ENCODE measurements around the gene PRMT9.

Gene PRMT9

GRCh38 chr4:147599206-147599605, 84.8 kb downstream of the PRMT9 start:
- Histone ChIP-seq H3K4me3 (ENCODE audit: low read depth in 1 of 2, low read length in 2 of 2) (no peak overlapping the region), H3K4me1 (ENCODE audit: control insufficient read depth in 1 of 2, insufficient read depth in 2 of 2, low read length in 2 of 2) (no peaks in the 10 kb centered on the region), H3K27ac (ENCODE audit: low read depth, low read length) (no peak overlapping the region), H3K9ac (ENCODE audit: low read depth in 1 of 2, low read length in 2 of 2) (no peak overlapping the region), H3K27me3 (ENCODE audit: control insufficient read depth in 1 of 2, insufficient read depth in 2 of 2, low read length in 2 of 2) (no peaks in the 10 kb centered on the region), H3K36me3 (ENCODE audit: control insufficient read depth in 1 of 2, insufficient read depth in 2 of 2, low read length in 2 of 2) (no peaks in the 10 kb centered on the region), H3K9me3 (ENCODE audit: control insufficient read depth in 1 of 2, low read length in 2 of 2) (no peaks in the 10 kb centered on the region)

DNA sequence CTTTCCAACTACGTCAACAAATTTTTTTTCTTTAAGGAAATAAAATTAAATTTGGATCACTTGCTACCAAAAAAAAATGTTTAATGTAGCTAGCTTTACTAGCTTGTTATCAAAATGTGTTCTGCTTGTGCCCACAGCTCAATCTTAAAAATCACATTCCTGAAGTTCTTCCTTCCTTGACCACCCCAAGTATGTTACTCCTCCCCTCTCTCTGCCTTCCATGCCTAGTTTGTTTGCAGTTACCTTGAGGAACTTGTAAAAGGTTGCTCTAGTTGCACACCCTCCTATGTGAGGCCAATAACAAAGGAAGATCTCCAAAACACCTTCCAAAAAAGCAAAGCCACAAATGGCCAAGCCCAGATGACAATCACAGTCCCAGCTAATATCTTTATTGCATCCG, 86.4 kb downstream of the PRMT9 start:
- no peak overlapping the region for H3K4me3 ChIP-seq (ENCODE audit: low read depth in 1 of 2, low read length in 2 of 2)
- no peaks in the 10 kb centered on the region for H3K36me3 ChIP-seq (ENCODE audit: control insufficient read depth in 1 of 2, insufficient read depth in 2 of 2, low read length in 2 of 2)
- no peaks in the 10 kb centered on the region for H3K9me3 ChIP-seq (ENCODE audit: control insufficient read depth in 1 of 2, low read length in 2 of 2)
- no peaks in the 10 kb centered on the region for H3K27me3 ChIP-seq (ENCODE audit: control insufficient read depth in 1 of 2, insufficient read depth in 2 of 2, low read length in 2 of 2)
- H3K27ac ChIP-seq (ENCODE audit: low read depth, low read length): no peak overlapping the region
- no peak overlapping the region for H3K9ac ChIP-seq (ENCODE audit: low read depth in 1 of 2, low read length in 2 of 2)
- no peaks in the 10 kb centered on the region for H3K4me1 ChIP-seq (ENCODE audit: control insufficient read depth in 1 of 2, insufficient read depth in 2 of 2, low read length in 2 of 2)

GRCh38 chr4:147596981-147597380, 87.0 kb downstream of the PRMT9 start:
- H3K4me1 ChIP-seq (ENCODE audit: control insufficient read depth in 1 of 2, insufficient read depth in 2 of 2, low read length in 2 of 2): no peaks in the 10 kb centered on the region
- H3K9ac ChIP-seq (ENCODE audit: low read depth in 1 of 2, low read length in 2 of 2): no peak overlapping the region
- no peaks in the 10 kb centered on the region for H3K9me3 ChIP-seq (ENCODE audit: control insufficient read depth in 1 of 2, low read length in 2 of 2)
- H3K4me3 ChIP-seq (ENCODE audit: low read depth in 1 of 2, low read length in 2 of 2): no peak overlapping the region
- H3K27ac ChIP-seq (ENCODE audit: low read depth, low read length): no peak overlapping the region
- no peaks in the 10 kb centered on the region for H3K27me3 ChIP-seq (ENCODE audit: control insufficient read depth in 1 of 2, insufficient read depth in 2 of 2, low read length in 2 of 2)
- H3K36me3 ChIP-seq (ENCODE audit: control insufficient read depth in 1 of 2, insufficient read depth in 2 of 2, low read length in 2 of 2): no peaks in the 10 kb centered on the region

GRCh38 chr4:147596377-147596776, 87.6 kb downstream of the PRMT9 start:
- Histone ChIP-seq H3K4me1 (ENCODE audit: control insufficient read depth in 1 of 2, insufficient read depth in 2 of 2, low read length in 2 of 2) (no peaks in the 10 kb centered on the region), H3K9me3 (ENCODE audit: control insufficient read depth in 1 of 2, low read length in 2 of 2) (no peaks in the 10 kb centered on the region), H3K9ac (ENCODE audit: low read depth in 1 of 2, low read length in 2 of 2) (no peak overlapping the region), H3K27ac (ENCODE audit: low read depth, low read length) (no peak overlapping the region), H3K4me3 (ENCODE audit: low read depth in 1 of 2, low read length in 2 of 2) (no peak overlapping the region), H3K27me3 (ENCODE audit: control insufficient read depth in 1 of 2, insufficient read depth in 2 of 2, low read length in 2 of 2) (no peaks in the 10 kb centered on the region), H3K36me3 (ENCODE audit: control insufficient read depth in 1 of 2, insufficient read depth in 2 of 2, low read length in 2 of 2) (no peaks in the 10 kb centered on the region)

- H3K9me3 ChIP-seq (ENCODE audit: control insufficient read depth in 1 of 2, low read length in 2 of 2): no peaks in the 10 kb centered on the region
- H3K4me1 ChIP-seq (ENCODE audit: control insufficient read depth in 1 of 2, insufficient read depth in 2 of 2, low read length in 2 of 2): no peaks in the 10 kb centered on the region
Measured at GRCh38 chr4:147594578-147594977, 89.4 kb downstream of the PRMT9 start.

GRCh38 chr4:147594107-147594506, 89.9 kb downstream of the PRMT9 start:
- Histone ChIP-seq H3K27ac (ENCODE audit: low read depth, low read length) (no peak overlapping the region), H3K9me3 (ENCODE audit: control insufficient read depth in 1 of 2, low read length in 2 of 2) (no peaks in the 10 kb centered on the region), H3K4me3 (ENCODE audit: low read depth in 1 of 2, low read length in 2 of 2) (no peak overlapping the region), H3K4me1 (ENCODE audit: control insufficient read depth in 1 of 2, insufficient read depth in 2 of 2, low read length in 2 of 2) (no peaks in the 10 kb centered on the region), H3K36me3 (ENCODE audit: control insufficient read depth in 1 of 2, insufficient read depth in 2 of 2, low read length in 2 of 2) (no peaks in the 10 kb centered on the region), H3K9ac (ENCODE audit: low read depth in 1 of 2, low read length in 2 of 2) (no peak overlapping the region), H3K27me3 (ENCODE audit: control insufficient read depth in 1 of 2, insufficient read depth in 2 of 2, low read length in 2 of 2) (no peaks in the 10 kb centered on the region)

More at GRCh38 chr4:147594578-147594977, 89.4 kb downstream of the PRMT9 start:
- Histone ChIP-seq H3K36me3 (ENCODE audit: control insufficient read depth in 1 of 2, insufficient read depth in 2 of 2, low read length in 2 of 2) (no peaks in the 10 kb centered on the region), H3K4me3 (ENCODE audit: low read depth in 1 of 2, low read length in 2 of 2) (no peak overlapping the region), H3K27me3 (ENCODE audit: control insufficient read depth in 1 of 2, insufficient read depth in 2 of 2, low read length in 2 of 2) (no peaks in the 10 kb centered on the region), H3K27ac (ENCODE audit: low read depth, low read length) (no peak overlapping the region), H3K9ac (ENCODE audit: low read depth in 1 of 2, low read length in 2 of 2) (no peak overlapping the region)

- Histone ChIP-seq H3K27ac (ENCODE audit: low read depth, low read length) (no peak overlapping the region), H3K36me3 (ENCODE audit: control insufficient read depth in 1 of 2, insufficient read depth in 2 of 2, low read length in 2 of 2) (no peaks in the 10 kb centered on the region), H3K4me3 (ENCODE audit: low read depth in 1 of 2, low read length in 2 of 2) (no peak overlapping the region), H3K9ac (ENCODE audit: low read depth in 1 of 2, low read length in 2 of 2) (no peak overlapping the region), H3K4me1 (ENCODE audit: control insufficient read depth in 1 of 2, insufficient read depth in 2 of 2, low read length in 2 of 2) (no peaks in the 10 kb centered on the region), H3K9me3 (ENCODE audit: control insufficient read depth in 1 of 2, low read length in 2 of 2) (no peaks in the 10 kb centered on the region), H3K27me3 (ENCODE audit: control insufficient read depth in 1 of 2, insufficient read depth in 2 of 2, low read length in 2 of 2) (no peaks in the 10 kb centered on the region)
Measured at GRCh38 chr4:147591106-147591505, 92.9 kb downstream of the PRMT9 start.

GRCh38 chr4:147590249-147590920, 93.6 kb downstream of the PRMT9 start:
- Histone ChIP-seq H3K36me3 (ENCODE audit: control insufficient read depth in 1 of 2, insufficient read depth in 2 of 2, low read length in 2 of 2) (no peaks in the 10 kb centered on the region), H3K27me3 (ENCODE audit: control insufficient read depth in 1 of 2, insufficient read depth in 2 of 2, low read length in 2 of 2) (no peaks in the 10 kb centered on the region), H3K4me1 (ENCODE audit: control insufficient read depth in 1 of 2, insufficient read depth in 2 of 2, low read length in 2 of 2) (no peaks in the 10 kb centered on the region), H3K27ac (ENCODE audit: low read depth, low read length) (no peak overlapping the region), H3K4me3 (ENCODE audit: low read depth in 1 of 2, low read length in 2 of 2) (no peak overlapping the region), H3K9ac (ENCODE audit: low read depth in 1 of 2, low read length in 2 of 2) (no peak overlapping the region), H3K9me3 (ENCODE audit: control insufficient read depth in 1 of 2, low read length in 2 of 2) (no peaks in the 10 kb centered on the region)

DNA sequence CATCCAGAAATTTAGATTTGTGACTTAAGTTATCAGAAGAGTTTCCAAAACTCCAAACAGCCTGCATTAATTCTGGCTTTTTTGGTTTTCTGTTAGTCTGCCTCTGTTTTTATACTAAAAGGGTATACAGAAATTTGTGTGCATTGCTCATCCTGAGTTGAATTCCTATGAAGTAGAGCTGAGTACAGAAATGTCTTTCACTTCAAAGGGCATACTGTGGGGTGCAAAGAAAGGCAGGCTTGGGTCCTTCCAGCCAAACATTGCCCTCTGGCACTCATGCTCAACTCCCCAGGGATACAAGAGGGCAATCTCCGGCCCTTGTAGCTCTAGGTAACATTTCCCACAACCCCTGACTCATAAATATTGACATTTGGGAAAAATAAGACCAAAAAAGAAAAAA, 94.4 kb downstream of the PRMT9 start:
- Histone ChIP-seq H3K9me3 (ENCODE audit: control insufficient read depth in 1 of 2, low read length in 2 of 2) (peaks cover 0 to 1% of the 10 kb centered on the region in 2 donors), H3K27me3 (ENCODE audit: control insufficient read depth in 1 of 2, insufficient read depth in 2 of 2, low read length in 2 of 2) (no peaks in the 10 kb centered on the region), H3K36me3 (ENCODE audit: control insufficient read depth in 1 of 2, insufficient read depth in 2 of 2, low read length in 2 of 2) (no peaks in the 10 kb centered on the region), H3K4me1 (ENCODE audit: control insufficient read depth in 1 of 2, insufficient read depth in 2 of 2, low read length in 2 of 2) (no peaks in the 10 kb centered on the region), H3K9ac (ENCODE audit: low read depth in 1 of 2, low read length in 2 of 2) (no peak overlapping the region), H3K4me3 (ENCODE audit: low read depth in 1 of 2, low read length in 2 of 2) (no peak overlapping the region), H3K27ac (ENCODE audit: low read depth, low read length) (no peak overlapping the region)

All from duodenal mucosa (tissue), 2 donors.